Subcutaneous adipose tissue (tissue), 4 donors: Measurements from ENCODE around the gene E4F1. TPM values are rescaled to one million over a fixed set of nuclear protein-coding genes. Genes with fewer than 3 reads are reported as not detected.

ENCODE experiments used
- total RNA-seq, 4 donors: library from RNA; depleted of rRNA; stranded (reverse); fragments of >200 nt; gene quantifications; one replicate each; pipeline ENCODE4 v1.1.0, GENCODE V29; 2016
- TF ChIP-seq, protein P1 (sequence below): fragments of 450-650 bp; IDR thresholded peaks from one replicate; pipeline ENCODE4 v1.5.1; 2016; ENCODE audit warnings: low read depth, mild to moderate bottlenecking, control low read depth, antibody characterized with exemption, moderate library complexity

E4F1 gene
- total RNA-seq, 4 donors from 2014 or later = 9.6 to 33.2 (median 16.8) TPM

DNA sequence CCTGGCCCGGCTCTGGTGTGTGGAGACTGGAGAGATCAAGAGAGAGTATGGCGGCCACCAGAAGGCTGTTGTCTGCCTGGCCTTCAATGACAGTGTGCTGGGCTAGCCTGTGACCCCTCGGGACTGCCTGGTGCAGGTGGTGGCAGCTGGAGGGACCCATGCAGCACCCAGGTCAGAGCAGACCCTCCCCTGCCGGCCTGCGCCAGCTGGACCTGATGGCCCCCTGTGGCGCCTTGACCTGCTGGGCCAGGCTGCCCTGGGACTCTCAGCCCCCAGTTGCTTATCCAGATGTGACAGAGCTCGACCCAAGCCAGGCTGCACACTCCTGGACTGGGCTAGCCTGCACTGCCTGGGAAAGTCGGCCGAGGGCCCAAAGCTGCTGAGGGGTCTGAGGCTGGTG is 14.6 kb upstream of the E4F1 start:
- TF ChIP-seq, protein P1, sequence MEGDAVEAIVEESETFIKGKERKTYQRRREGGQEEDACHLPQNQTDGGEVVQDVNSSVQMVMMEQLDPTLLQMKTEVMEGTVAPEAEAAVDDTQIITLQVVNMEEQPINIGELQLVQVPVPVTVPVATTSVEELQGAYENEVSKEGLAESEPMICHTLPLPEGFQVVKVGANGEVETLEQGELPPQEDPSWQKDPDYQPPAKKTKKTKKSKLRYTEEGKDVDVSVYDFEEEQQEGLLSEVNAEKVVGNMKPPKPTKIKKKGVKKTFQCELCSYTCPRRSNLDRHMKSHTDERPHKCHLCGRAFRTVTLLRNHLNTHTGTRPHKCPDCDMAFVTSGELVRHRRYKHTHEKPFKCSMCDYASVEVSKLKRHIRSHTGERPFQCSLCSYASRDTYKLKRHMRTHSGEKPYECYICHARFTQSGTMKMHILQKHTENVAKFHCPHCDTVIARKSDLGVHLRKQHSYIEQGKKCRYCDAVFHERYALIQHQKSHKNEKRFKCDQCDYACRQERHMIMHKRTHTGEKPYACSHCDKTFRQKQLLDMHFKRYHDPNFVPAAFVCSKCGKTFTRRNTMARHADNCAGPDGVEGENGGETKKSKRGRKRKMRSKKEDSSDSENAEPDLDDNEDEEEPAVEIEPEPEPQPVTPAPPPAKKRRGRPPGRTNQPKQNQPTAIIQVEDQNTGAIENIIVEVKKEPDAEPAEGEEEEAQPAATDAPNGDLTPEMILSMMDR = no peak

DNA sequence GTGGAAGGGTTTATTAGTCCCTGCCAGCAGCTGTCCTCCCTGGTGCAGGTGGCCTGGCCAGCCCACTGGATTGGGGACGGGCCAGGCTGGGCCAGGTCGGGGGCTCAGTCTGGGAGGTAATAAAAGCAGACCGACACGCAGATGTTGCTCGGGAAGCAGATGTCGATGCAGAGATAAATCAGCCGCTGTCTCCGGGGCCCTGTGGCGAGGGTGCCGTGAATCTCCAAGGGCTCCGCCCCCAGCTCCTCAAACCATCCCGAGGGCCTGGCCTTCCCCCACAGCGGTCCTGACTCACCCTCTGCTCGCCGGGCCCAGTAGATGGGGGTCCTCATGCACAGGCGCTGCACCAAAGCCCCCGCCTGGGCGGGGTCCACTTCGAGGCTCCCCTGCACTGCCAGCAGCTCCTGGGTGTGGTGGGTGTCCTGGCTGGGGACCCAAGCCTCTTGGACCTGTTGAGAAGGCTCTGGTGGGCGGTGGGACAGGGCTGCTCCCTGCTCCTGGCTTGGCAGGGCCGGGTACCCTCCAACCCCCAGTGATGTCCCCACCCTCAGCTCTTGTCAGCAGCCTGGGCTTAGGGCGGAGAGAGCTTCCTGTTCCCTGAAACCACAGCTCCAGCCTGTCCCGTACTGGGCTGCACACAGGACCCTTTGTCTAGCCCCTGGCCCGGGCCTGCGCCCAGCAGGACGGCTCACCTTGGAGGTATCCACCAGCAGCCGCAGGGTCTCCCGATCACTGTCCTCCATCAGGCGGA is 14.0 kb upstream of the E4F1 start:
- TF ChIP-seq, protein P1 = no peak

DNA sequence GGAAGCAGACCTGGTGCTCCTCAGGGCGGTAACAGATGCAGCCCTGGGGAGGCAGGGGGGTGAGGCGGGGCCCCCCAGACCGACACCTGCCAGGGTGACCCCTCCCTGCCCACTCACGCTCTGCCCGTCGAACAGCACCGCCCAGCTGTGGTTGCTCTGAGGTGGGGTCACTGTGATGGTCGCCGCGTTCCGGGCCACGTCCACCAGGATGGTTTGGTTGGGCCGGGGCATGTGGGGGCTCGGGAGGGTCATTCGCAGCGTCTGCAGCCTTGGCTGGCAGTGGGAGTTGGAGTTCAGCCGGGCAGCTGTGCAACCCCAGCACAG is 13.4 kb upstream of the E4F1 start:
- TF ChIP-seq, protein P1 = no peak

DNA sequence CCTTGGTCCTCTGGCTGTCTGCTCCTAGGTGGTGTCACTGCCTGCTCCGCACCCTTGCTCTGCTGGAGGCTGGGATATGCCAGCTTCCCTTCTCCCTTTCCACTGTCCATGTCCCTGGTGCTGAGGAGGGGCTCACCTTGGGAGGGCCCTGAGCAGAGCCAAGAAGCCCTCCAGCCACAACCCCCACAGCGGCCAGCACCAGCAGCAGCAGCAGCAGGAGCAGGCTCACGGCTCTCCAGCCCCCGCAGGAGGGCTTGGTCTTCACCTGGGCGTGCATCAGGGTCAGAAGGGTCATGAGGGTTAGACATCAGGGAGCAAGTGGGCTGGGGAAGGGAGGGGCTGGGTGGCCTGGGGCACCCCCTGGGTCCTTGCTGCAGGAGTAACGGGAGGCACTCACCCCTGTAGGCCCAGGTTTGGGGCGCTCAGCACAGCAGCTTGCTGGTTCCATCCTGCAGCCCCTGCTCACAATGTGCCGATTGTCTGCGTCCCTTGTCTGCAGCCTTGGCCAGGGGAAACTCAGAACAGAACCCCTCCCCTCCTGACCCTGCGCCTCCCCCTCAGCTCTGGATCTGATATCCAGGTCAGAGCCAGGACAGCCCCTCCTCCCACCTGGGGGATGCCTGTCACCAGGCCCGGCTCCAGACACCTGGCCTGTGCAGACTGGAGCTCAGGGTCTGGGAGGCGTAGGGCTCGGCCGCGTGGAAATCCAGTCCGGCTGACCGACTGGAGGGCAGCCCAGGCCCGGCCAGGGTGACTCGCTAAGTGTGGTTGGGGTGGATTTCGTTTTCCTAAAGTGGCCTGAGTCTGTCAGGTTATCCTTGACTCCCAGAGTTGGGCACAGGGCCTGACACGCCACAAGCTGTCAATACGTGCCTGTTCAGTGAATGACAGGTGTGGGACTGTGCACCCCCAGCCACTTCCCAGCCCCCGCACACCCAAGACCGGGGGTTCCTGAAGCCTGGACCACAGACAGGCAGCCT is 12.7 kb upstream of the E4F1 start, which contains the start of gene BRICD5:
TSS of gene BRICD5 (minus strand) at position 478 of the 980 bp plus-strand sequence. CDS start at position 448, 30 bp downstream.
- TF ChIP-seq, protein P1 = no peak

DNA sequence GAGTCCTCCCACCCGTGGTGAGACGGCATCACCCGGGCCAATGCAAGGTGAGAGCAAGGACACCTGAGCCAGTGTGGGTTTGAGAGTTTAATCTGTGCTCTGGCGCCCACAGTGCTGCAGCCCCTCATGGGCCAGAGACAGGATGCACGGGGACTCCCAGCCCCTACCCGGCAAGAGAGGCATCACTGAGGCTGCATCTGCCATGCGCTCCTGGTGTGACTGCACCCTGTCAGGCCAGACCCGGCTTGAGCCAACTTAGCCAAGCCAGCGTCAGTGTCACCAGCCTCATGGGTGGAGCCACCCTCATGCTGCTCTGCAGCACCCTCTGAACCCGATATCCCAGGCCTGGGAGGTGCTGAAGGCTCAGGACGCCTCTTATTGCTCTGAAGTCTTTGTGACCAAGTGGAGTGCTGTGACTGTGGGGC is 11.5 kb upstream of the E4F1 start:
- TF ChIP-seq, protein P1 = no peak

DNA sequence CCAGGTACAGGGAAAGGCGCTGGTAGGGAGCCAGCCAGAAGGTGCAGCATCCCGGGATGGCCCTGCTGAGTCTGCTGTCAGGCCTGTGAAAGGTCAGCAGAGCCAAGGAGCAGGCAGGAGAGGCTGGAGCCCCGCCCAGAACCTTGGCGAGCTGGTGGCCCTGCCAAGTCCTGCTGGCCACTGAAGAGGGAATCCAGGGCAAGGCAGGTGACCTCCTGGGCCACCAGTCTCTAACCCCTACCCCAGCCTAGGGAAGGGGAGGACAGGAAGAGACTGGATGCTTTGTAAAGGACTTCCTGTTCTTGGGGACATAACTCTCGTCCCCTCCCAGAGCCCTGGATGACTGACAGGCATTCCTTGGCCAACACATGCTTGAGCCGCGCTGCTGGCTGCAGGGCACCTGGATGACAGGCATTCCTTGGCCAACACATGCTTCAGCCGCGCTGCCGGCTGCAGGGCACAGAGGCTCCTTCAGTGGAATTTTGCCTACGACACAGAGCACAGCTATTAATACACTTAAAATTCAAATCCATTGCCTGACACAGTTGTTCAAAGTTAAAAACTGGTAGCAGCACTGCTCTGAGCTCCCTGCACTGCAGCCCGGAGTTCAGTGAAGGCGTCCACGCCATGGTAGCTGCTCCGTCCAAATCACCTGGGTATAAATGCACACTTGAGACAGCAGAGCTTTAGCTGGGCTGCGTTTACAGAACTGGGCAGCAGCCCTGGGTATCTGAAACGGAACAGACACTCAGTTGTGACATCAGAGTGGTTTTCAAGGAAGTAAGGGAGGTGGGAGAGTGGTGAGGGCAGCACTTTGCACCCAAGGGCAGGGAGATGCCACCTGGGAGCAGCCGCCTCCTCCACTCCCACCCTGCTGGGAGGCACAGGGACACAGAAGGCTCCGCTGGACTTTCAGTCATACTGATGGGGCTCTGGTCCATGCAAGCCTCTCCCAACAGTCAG is 10.7 kb upstream of the E4F1 start:
- TF ChIP-seq, protein P1 = no peak
